SK-N-SH (cell line): ENCODE data around the gene PER2. TPM values are rescaled to one million over a fixed set of nuclear protein-coding genes. Genes with fewer than 3 reads are reported as not detected.
A peak's percentile ranks its signal among the peaks of the same experiment; 100 is the strongest.

Experiments
- CTCF ChIA-PET: fragments of 300-600, 350-600 bp; formaldehyde crosslinking; extraction: SDS; loops from one replicate; lab custom pipeline; 2021; lab: Yijun Ruan, JAX
- POLR2A ChIA-PET: fragments of 350-600 bp; sonication (Branson Sonifier 250); formaldehyde crosslinking; extraction: SDS; loops from one replicate; lab custom pipeline; 2020; ENCODE audit warnings: antibody characterized with exemption, inconsistent platforms; lab: Yijun Ruan, JAX
- DNase-seq: peaks from one replicate; pipeline ENCODE4 v3.0.0; 2012
- H2AFZ ChIP-seq: fragments of 200-600 bp; sonication (generic); 2 replicates; pipeline ENCODE4 v1.8.1; 2016; ENCODE audit warnings: antibody characterized with exemption, mild to moderate bottlenecking, low read depth
- H3F3A ChIP-seq: fragments of 200-600 bp; sonication (generic); replicated peaks from 2 replicates; pipeline ENCODE3; 2016; ENCODE audit warnings: antibody characterized with exemption, mild to moderate bottlenecking; ENCODE audit not compliant: insufficient read depth
- H3K27ac ChIP-seq, 2 experiments: fragments of 200-500 bp in 1 of 2; fragments of 200-600 bp in 1 of 2; sonication (Bioruptor generic) in 1 of 2; sonication (generic), shearing (Covaris generic) in 1 of 2; 2 replicates each; pipeline versions ENCODE4 v1.5.1 to v1.6.1; 2014 to 2016; ENCODE audit warnings: low read depth in 2 of 2, inconsistent platforms in 1 of 2, low read length in 1 of 2, mild to moderate bottlenecking in 1 of 2, mixed read lengths in 1 of 2
- H3K27me3 ChIP-seq: fragments of 200-600 bp; sonication (generic), shearing (Covaris generic); 2 replicates; pipeline ENCODE4 v1.6.1; 2016; ENCODE audit warnings: mixed run types; ENCODE audit not compliant: insufficient read depth
- H3K36me3 ChIP-seq, 2 experiments: fragments of 200-500 bp in 1 of 2; fragments of 200-600 bp in 1 of 2; sonication (Bioruptor generic) in 1 of 2; sonication (generic) in 1 of 2; replicated peaks in 1 of 2; 2 replicates each; pipeline versions ENCODE3 to v1.5.1; 2014 to 2016; ENCODE audit warnings: low read length in 1 of 2, mild to moderate bottlenecking in 1 of 2; ENCODE audit not compliant: insufficient read depth in 2 of 2, control insufficient read depth in 1 of 2
- H3K4me1 ChIP-seq, 2 experiments: fragments of 200-500 bp in 1 of 2; fragments of 200-600 bp in 1 of 2; sonication (Bioruptor generic) in 1 of 2; sonication (generic), shearing (Covaris generic) in 1 of 2; 2 replicates each; pipeline versions ENCODE4 v1.5.1 to v1.6.1; 2014 to 2016; ENCODE audit warnings: low read depth in 1 of 2, low read length in 1 of 2, mixed run types in 1 of 2; ENCODE audit not compliant: insufficient read depth in 2 of 2, control insufficient read depth in 1 of 2
- H3K4me2 ChIP-seq: fragments of 200-600 bp; sonication (generic), shearing (Covaris generic); 2 replicates; pipeline ENCODE4 v1.6.1; 2017; ENCODE audit warnings: mixed run types
- H3K4me3 ChIP-seq, 2 experiments: fragments of 200-500 bp in 1 of 2; fragments of 200-600 bp in 1 of 2; sonication (Bioruptor generic) in 1 of 2; sonication (generic), shearing (Covaris generic) in 1 of 2; 2 replicates each; pipeline versions ENCODE4 v1.5.1 to v1.8.1; 2014 to 2016; ENCODE audit warnings: low read depth in 2 of 2, inconsistent platforms in 1 of 2, low read length in 1 of 2, mild to moderate bottlenecking in 1 of 2, mixed read lengths in 1 of 2, moderate library complexity in 1 of 2
- H3K79me2 ChIP-seq: fragments of 200-600 bp; sonication (generic); 2 replicates; pipeline ENCODE4 v1.8.1; 2017; ENCODE audit warnings: mild to moderate bottlenecking; ENCODE audit not compliant: insufficient read depth
- H3K9ac ChIP-seq: fragments of 200-600 bp; sonication (generic); 2 replicates; pipeline ENCODE4 v1.6.1; 2017; ENCODE audit warnings: mixed run types
- H3K9me2 ChIP-seq: fragments of 200-600 bp; sonication (generic); 2 replicates; pipeline ENCODE4 v1.6.1; 2017; ENCODE audit warnings: mixed run types
- H3K9me3 ChIP-seq: fragments of 200-600 bp; sonication (generic); 2 replicates; pipeline ENCODE4 v1.6.1; 2017; ENCODE audit warnings: mixed run types, mild to moderate bottlenecking, moderate library complexity
- H4K20me1 ChIP-seq: fragments of 200-600 bp; sonication (generic); 2 replicates; pipeline ENCODE4 v1.6.1; 2017; ENCODE audit warnings: mild to moderate bottlenecking, mixed run types; ENCODE audit not compliant: insufficient read depth
- CHD2 ChIP-seq: fragments of 150-350 bp; IDR thresholded peaks from 2 replicates; pipeline ENCODE4 v1.6.1; 2018; ENCODE audit warnings: low read length; ENCODE audit not compliant: partially characterized antibody
- ELF1 ChIP-seq: IDR thresholded peaks from 2 replicates; pipeline ENCODE4 v1.4.0; 2012
- FOSL2 ChIP-seq: IDR thresholded peaks from 2 replicates; pipeline ENCODE4 v1.4.0; 2012; ENCODE audit warnings: low read depth, mild to moderate bottlenecking, moderate library complexity, borderline replicate concordance
- FOXJ3 ChIP-seq: sonication (generic); formaldehyde crosslinking; IDR thresholded peaks from 2 replicates; pipeline ENCODE4 v1.5.1; 2020; ENCODE audit warnings: mild to moderate bottlenecking, missing genetic modification reagents
- FOXM1 ChIP-seq: IDR thresholded peaks from 2 replicates; pipeline ENCODE4 v1.4.0; 2012; ENCODE audit warnings: low read depth, mild to moderate bottlenecking
- GATA2 ChIP-seq: sonication (generic); formaldehyde crosslinking; IDR thresholded peaks from 2 replicates; pipeline ENCODE4 v1.5.0; 2020; ENCODE audit warnings: mild to moderate bottlenecking, missing genetic modification reagents
- NFIC ChIP-seq: IDR thresholded peaks from 2 replicates; pipeline ENCODE4 v1.4.0; 2012; ENCODE audit warnings: borderline replicate concordance
- RAD21 ChIP-seq: IDR thresholded peaks from 2 replicates; pipeline ENCODE4 v1.6.1; 2012; ENCODE audit warnings: mild to moderate bottlenecking, low read length
- SMC3 ChIP-seq: IDR thresholded peaks from 2 replicates; pipeline ENCODE4 v1.6.1; 2012; ENCODE audit warnings: low read depth, low read length, improper control_type of control experiment
- TAF1 ChIP-seq: IDR thresholded peaks from 2 replicates; pipeline ENCODE4 v1.6.1; 2012; ENCODE audit warnings: low read depth, mild to moderate bottlenecking, low read length, moderate library complexity, borderline replicate concordance
- WGBS: methylation state at CpG from one replicate; pipeline ENCODE4 v1.1.6; 2017; ENCODE audit warnings: low lambda C conversion rate; 5-methylcytosine and 5-hydroxymethylcytosine counted together
- polyA plus RNA-seq, 3 experiments: library from polyadenylated mRNA; depleted of rRNA; stranded (reverse); fragments of >200 nt; gene quantifications; 2 replicates each; pipeline ENCODE4 v1.2.3, GENCODE V29; 2012
- TF ChIP-seq, protein P1 (sequence below): IDR thresholded peaks from 2 replicates; pipeline ENCODE4 v1.6.1; 2012; ENCODE audit warnings: mild to moderate bottlenecking, low read depth, low read length, moderate library complexity
- TF ChIP-seq, protein P2 (sequence below): fragments of 150-350 bp; IDR thresholded peaks from 2 replicates; pipeline ENCODE4 v1.6.1; 2016; ENCODE audit warnings: mild to moderate bottlenecking, low read depth, low read length
- TF ChIP-seq, protein P3 (sequence below): IDR thresholded peaks from 2 replicates; pipeline ENCODE4 v1.4.0; 2012; ENCODE audit warnings: low read depth

The PER2 gene
- polyA plus RNA-seq, 1 of the 3 experiments (the other 2 are of a cell fraction): 0.82 TPM

DNA sequence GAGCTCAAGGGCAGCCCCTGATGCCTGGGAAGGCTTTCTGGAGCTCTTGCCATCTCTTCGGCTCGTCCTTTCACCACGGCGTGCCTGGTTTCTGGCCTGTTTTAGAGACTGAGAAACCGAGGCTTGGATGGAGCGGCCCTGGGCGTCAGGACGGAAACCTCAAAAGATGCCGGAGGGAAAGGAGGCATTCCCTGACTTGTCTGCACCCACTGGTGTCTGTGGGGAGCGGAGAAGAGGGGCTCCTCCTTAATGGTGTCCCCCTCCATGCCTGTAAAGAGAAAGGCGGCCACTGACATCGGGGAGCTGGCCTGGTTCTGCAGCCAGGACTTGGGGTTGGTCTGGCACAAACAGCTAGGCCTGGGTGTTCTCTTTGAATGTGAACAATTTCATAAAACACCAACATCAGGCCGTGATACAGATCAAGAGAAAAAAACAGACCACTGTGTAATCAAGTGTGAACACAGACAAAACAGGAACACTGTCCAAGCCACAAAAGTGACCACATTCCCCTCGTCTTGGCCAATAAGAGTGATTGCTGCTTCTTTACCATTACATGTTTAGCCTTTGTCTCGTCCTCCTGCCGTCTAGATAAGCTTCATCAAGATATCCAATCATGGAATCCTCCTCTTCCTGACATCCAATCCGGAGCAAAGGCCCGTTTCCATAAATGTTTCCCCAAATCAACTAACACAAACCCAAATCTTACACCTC lies 84.3 kb downstream of the PER2 start:
- TF ChIP-seq GATA2: no peak
- TF ChIP-seq FOXM1: no peak
- no peak for TF ChIP-seq CHD2
- TF ChIP-seq, protein P1, sequence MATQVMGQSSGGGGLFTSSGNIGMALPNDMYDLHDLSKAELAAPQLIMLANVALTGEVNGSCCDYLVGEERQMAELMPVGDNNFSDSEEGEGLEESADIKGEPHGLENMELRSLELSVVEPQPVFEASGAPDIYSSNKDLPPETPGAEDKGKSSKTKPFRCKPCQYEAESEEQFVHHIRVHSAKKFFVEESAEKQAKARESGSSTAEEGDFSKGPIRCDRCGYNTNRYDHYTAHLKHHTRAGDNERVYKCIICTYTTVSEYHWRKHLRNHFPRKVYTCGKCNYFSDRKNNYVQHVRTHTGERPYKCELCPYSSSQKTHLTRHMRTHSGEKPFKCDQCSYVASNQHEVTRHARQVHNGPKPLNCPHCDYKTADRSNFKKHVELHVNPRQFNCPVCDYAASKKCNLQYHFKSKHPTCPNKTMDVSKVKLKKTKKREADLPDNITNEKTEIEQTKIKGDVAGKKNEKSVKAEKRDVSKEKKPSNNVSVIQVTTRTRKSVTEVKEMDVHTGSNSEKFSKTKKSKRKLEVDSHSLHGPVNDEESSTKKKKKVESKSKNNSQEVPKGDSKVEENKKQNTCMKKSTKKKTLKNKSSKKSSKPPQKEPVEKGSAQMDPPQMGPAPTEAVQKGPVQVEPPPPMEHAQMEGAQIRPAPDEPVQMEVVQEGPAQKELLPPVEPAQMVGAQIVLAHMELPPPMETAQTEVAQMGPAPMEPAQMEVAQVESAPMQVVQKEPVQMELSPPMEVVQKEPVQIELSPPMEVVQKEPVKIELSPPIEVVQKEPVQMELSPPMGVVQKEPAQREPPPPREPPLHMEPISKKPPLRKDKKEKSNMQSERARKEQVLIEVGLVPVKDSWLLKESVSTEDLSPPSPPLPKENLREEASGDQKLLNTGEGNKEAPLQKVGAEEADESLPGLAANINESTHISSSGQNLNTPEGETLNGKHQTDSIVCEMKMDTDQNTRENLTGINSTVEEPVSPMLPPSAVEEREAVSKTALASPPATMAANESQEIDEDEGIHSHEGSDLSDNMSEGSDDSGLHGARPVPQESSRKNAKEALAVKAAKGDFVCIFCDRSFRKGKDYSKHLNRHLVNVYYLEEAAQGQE: no peak
- no peak for TF ChIP-seq RAD21
- TF ChIP-seq TAF1: no peak
- no peak for TF ChIP-seq NFIC
- TF ChIP-seq, protein P2, sequence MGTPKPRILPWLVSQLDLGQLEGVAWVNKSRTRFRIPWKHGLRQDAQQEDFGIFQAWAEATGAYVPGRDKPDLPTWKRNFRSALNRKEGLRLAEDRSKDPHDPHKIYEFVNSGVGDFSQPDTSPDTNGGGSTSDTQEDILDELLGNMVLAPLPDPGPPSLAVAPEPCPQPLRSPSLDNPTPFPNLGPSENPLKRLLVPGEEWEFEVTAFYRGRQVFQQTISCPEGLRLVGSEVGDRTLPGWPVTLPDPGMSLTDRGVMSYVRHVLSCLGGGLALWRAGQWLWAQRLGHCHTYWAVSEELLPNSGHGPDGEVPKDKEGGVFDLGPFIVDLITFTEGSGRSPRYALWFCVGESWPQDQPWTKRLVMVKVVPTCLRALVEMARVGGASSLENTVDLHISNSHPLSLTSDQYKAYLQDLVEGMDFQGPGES: no peak
- no peak for TF ChIP-seq ELF1
- no peak for TF ChIP-seq FOSL2
- TF ChIP-seq, protein P3, sequence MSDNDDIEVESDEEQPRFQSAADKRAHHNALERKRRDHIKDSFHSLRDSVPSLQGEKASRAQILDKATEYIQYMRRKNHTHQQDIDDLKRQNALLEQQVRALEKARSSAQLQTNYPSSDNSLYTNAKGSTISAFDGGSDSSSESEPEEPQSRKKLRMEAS: no peak
- TF ChIP-seq SMC3: no peak
- TF ChIP-seq FOXJ3: no peak
- TF ChIP-seq, all 33 proteins: peak for 0
- H2AFZ ChIP-seq: peak overlapping the region; percentile 99
- peaks cover 17% of the 10 kb centered on the region for H3K27me3 ChIP-seq
- peaks cover 37% of the 10 kb centered on the region for H4K20me1 ChIP-seq
- ChIA-PET POLR2A (interaction anchor here (1.6 kb wide), 1 partner anchor 41 kb away, joined by 5 read pairs; no protein-coding TSS in a partner anchor), CTCF (interaction anchor here (1.1 to 1.2 kb wide), 2 partner anchors 59 to 346 kb away, joined by 3 to 4 read pairs; no protein-coding TSS in a partner anchor)
- H3K79me2 ChIP-seq: peaks cover 43% of the 10 kb centered on the region
- H3F3A ChIP-seq: peaks cover 5% of the 10 kb centered on the region
- peak overlapping the region; percentile 66 for H3K9ac ChIP-seq
- no peaks in the 10 kb centered on the region for H3K9me2 ChIP-seq
- peak overlapping the region; percentile 35 to 48; a peak in 3 of 4 replicates for H3K4me3 ChIP-seq
- H3K9me3 ChIP-seq: no peaks in the 10 kb centered on the region
- no peak for DNase-seq
- H3K27ac ChIP-seq: peak overlapping the region; percentile 42 to 88
- peaks cover 0 to 15% of the 10 kb centered on the region in 2 experiments for H3K36me3 ChIP-seq
- H3K4me1 ChIP-seq: peaks cover 14 to 17% of the 10 kb centered on the region in 2 experiments; a peak in 2 of 4 replicates
- WGBS: 85% methylated on average over 11 of the region's 18 CpGs
- H3K4me2 ChIP-seq: peak overlapping the region; percentile 59; the same call in 1 of the 2 replicates
